Activated CD8-positive, alpha-beta memory T cell treated with anti-CD3 and anti-CD28 coated beads, Interleukin-2, amount 50 U/mL, for 1 hour (primary cell): ENCODE measurements around the gene ADAMTSL1.

Source experiments
- DNase-seq: peaks from one replicate; pipeline ENCODE4 v3.0.0-alpha.2; 2020; ENCODE audit errors: extremely low read depth

The ADAMTSL1 gene

DNA sequence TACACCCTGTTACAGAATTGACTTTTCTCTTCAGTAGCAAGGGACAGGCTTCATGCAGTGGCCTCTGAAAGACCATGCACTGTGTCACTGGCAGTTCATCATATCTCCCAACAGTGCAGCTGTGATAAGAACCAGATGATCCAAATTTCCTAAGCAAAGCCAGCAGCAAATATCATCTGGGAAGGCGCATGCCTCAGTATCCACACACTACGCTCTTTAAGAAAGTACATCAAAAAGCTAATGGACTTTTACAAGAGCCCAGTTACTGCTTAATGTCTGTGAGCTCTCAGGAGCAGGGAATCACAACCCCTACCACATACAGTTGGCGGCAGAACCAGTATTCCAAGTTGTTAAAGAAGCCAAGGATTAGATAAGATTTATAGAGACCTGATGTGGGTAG is 25.1 kb downstream of the ADAMTSL1 start:
- DNase-seq: no peak

DNA sequence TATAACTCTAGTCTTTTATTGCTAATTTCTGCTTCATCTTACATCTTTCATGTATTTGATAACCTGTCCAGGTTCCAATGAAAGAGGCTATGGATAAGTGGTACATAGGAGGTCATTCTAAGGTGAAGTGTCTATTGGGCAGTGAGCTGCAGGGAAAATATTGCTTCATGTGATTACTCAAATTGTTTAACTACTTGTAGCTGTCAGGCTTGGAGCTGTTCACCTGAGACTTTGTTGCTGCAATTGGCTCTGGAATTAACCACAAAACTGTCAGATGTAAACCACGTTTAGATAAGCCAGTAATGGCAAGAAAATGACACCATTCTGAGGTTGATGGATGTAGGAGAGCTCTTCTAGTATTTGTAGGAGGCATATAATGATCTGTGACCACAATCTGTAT is 26.0 kb downstream of the ADAMTSL1 start:
- DNase-seq: no peak

DNA sequence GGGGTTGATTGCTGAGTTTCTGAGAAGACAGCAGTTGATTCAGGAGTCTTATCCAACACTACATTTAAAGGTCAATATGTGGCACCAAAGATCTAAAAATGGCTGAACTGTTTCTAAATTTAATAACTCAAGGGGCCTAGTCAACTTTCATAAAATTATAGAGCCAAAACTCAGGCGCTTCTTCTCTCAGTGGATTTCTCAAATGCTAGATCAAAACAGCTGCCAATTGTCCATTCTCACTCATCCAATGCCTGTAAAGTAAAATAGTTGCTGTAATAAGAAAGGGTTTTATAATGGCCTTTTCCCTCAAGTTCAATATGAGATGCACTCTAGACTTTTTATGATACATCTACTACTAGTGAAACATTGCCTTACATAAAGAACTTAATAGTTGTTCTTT is 26.5 kb downstream of the ADAMTSL1 start:
- no peak for DNase-seq

DNA sequence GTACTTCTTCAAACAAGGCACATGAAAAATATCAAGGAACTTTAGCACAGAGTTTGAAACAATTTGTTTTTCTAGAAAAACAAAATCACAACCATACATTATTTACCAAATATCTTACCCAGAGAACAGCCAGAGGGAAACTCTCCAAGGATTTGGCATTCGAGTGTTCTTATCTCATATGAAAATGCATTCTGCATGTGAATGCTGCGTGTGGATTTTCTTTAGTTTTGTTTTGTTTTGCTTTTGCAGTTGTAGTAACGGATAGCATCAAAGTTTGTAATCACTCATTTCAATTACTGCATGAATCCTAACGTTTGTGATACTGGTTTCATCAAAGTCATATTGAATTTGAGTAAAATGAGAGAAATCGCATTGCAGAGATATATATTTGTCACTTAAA is 28.0 kb downstream of the ADAMTSL1 start:
- no peak for DNase-seq

DNA sequence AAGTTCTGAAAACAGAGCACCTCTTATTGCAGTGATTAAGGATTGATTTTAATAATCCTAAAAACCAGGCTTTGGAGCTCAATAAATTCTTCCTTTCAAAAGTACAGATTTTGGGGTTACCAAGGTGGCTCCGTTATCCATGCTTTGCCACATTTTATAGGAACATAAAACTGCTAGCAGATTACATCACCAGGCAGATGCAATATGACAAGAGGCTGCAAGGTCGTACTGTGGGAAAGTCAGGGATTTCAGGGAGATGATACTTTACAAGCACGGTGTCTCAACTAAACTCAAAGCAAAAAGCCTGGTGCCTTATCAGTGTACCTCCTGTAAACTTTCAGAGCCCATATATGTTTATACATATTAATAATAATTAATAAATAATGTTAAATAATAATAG is 28.6 kb downstream of the ADAMTSL1 start:
- no peak for DNase-seq

DNA sequence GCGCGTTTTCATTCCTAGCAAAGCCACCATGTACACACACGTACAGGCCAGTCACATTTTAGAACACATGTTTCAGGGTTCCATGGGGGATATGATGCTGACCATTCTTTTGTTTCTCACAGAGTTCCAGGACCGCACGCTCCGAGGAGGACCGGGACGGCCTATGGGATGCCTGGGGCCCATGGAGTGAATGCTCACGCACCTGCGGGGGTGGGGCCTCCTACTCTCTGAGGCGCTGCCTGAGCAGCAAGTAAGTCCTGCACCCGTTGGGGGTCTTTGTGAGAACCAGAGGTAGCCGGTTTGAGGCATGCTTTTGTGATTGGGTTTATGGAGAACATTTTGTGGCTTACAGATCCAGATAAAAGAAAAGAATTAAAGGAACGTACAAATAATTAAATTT is 30.8 kb downstream of the ADAMTSL1 start:
- no peak for DNase-seq

DNA sequence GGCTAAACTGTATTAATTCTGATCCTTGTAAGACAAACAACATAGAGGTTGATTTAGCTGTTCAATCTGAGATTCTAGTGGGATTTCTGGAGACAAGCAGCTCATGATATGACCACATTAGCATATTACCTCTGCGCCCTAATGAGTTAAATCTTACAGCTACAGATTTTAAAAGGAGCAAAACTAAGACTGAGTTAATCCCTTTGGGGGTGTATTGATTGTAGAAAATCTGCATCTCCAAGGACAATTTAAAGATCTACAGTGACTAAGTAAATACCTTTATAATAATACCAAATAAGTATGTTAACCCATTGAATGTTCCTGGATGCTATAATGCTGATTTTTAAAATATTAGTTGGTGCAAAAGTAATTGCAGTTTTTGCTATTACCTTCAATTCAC is 33.2 kb downstream of the ADAMTSL1 start:
- no peak for DNase-seq

DNA sequence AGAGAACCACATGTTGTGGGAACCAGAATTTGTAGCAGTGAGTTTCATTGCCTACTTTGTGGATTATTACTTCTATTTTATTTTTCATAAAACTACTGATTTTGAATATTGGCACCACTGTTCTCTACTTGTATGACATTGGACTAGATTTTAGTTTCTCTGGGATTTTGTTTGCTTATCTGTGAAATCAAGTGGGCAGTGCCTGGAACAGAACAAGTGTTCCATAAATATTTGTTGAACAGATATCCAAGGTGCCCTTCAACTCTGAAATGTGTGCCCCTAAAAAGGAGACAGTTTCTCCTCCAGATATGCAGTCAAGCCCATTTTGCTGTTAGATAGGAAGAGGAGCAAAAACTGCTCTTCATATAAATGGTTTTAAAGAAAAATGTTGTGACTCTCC is 42.6 kb downstream of the ADAMTSL1 start:
- DNase-seq: no peak

DNA sequence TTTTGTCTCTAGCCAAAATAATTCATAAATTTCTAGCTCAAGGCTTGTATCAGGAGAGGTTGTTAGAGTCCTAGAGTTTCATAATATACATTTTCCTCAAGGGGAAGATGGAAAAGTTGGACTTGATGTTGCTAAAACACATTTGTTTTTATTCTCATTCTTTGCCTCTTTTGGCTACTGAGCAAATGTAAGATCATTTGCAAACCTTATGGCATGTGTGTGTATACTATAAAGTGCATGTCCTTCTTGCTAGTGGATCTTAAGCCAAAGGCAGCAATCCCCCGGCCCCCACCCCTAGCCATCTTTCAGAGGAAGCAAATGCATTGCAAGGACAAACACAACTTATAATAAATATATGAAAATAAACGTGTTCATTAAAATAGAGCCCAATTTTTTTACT is 43.0 kb downstream of the ADAMTSL1 start:
- no peak for DNase-seq

DNA sequence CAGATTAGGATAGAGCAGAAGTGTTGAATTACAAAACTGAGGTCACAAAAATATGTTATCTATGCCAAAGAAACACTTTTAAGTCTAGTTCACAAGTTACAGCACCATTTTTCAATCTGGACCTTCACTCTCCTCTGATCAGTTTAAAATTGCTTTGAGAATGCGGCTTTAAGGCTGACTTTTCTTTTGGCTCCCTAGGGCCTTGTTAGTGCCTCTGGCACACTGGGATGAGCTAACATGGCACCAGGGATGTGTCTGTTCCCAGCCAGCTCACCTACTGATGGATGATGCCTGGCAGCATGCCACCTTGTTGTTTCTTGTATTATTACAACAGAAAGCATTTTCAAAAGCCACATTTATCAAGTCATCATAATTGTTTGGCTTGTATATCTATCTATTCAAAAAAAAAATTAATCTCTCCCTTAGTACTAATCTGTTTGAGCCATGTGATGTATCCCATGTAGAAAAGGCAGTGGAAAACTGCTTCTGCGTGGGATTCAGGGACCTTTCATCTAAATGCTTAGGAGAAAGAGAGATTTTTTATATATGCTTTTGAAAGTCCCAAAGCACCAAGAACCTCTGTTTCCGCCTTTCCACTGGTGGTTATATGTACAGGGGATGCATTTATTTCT is 46.6 kb downstream of the ADAMTSL1 start:
- DNase-seq: no peak

DNA sequence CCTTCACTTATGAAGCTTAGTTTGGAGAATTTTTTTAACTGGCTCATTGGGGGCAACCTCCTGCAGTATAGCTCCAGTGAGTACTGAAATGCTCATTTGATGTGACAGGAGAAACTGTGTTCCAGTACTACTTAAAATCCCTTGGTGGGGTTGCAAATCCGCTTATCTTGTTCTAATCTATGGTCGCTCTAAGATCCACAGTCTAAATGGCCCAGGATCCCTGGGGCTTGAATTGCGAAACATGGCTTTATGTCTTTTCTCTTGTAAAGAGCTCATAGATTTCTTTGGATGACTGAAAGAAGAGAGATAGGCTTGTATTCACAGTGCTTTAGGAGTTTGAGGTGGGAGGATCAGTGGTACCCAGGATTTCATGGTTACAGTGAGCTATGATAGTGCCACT is 52.7 kb downstream of the ADAMTSL1 start:
- DNase-seq: no peak

DNA sequence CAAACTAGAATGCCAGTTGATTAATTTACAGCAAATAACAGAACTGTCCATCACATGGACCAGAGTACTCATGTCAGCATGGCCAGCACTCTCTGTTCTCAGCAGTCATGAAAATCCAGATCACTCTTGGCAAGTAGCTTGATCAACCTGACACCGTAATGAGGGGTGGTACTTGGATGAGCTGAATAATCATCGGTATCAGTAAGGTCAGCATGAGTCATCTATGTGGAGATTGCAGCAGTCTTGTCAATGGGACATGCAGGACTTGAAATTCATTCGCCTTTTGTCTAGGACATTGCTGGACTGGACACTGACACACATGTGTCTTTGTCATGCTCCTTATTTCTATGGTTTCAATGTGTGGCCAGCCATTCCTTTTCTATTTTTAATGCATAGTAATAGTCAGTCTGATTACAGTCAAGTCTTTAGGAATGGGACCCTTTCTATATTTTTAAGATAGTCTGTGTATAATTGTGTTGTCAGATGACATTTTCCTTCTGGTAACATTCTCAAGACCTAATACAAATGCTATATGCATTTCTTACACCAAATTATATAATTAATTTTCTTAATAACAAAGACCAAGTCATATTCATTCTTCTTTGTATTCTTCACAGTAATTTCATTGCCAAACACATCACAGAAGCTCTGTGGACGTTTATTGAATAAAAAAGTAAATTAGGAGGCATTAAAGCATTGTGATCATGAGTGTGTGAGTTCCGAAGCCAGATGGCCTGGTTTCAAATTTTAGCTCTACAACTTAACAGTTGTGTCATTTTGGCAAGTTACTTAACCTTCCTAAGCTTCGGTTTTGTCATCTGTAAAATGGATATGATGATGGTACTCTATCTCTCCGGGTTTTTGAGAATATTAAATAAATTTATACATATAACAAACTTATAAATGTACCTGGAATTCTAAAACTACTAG is 57.4 kb downstream of the ADAMTSL1 start:
- no peak for DNase-seq

DNA sequence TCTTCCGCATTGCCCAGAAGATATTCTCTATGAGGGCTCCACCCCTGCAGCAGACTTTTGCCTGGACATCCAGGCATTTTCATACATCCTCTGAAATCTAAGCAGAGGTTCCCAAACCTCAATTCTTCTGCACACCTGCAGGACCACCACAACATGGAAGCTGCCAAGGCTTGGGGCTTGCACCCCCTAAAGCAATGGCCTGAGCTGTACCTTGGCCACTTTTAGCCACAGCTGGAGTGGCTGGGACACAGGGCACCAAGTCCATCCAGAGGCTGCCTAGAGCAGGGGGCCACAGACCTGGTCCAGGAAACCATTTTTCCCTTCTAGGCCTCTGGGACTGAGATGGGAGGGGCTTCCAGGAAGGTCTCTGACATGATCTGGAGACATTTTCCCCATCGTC is 60.7 kb downstream of the ADAMTSL1 start:
- DNase-seq: no peak

DNA sequence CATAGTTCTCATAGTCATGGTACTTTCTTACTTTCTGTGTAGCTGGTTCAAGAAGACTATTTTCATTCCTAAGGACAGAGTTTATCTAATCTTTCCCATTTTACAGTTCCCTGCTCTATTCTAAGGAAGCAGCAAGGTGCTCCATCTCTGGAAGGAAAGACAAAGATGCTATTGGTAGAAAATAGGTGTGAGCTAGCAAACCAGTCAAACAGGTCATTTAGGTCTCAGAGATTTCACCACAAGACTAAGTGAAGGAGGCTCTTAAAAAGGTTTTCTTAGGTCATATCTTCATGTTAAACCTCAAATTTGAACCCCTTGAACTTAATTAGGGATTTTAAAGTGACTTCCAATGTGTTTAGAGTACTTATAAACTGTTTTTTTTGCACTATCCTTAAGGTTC is 62.6 kb downstream of the ADAMTSL1 start:
- DNase-seq: no peak

DNA sequence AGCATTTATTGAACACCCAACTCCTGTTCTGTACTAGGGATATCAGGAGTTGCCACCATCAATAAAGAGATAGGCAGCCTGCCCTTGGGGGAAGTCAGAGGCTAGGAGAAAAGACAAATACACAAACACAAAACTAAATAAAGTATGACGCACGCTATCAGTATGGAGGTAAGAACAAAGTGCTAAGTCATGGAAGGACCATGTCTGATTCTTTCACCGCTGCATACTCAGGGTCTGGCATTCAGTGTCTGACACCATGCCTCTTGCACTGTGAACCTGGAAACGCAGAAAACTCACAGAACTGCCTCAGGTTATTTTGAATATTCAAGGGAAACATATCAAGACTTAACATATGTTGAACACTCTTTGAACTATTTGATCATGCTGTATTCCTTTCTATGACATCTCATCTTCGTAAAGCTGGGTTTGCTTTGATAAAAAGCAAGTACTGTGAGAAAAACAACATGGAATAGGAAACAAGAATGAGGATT is 65.3 kb downstream of the ADAMTSL1 start:
- no peak for DNase-seq

DNA sequence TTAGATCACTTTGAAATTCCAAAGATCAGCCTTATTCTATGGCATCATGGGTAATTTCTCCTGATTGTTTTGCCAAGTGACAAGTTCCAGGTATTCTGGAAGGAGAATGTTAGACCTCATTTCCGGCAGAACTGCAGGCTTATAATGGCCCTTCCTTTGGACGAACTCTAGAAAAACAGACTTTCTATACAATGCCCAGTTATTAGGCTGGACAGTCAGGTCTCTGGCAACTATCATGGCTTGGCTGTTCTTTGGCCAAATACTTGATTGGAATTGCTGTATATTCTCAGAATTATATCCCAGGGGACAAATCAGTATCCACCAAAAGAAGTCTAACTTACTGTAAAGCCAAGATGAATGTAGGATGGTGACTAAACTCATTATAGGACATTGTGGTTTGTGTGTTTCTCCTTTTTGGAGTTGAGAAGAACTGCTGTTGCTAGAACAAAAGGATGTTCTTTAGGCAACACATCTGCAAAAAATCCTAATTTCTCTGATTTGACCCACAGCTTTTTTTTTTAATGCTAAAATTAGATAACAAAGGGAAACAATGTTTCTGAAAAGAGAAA is 69.0 kb downstream of the ADAMTSL1 start:
- no peak for DNase-seq

DNA sequence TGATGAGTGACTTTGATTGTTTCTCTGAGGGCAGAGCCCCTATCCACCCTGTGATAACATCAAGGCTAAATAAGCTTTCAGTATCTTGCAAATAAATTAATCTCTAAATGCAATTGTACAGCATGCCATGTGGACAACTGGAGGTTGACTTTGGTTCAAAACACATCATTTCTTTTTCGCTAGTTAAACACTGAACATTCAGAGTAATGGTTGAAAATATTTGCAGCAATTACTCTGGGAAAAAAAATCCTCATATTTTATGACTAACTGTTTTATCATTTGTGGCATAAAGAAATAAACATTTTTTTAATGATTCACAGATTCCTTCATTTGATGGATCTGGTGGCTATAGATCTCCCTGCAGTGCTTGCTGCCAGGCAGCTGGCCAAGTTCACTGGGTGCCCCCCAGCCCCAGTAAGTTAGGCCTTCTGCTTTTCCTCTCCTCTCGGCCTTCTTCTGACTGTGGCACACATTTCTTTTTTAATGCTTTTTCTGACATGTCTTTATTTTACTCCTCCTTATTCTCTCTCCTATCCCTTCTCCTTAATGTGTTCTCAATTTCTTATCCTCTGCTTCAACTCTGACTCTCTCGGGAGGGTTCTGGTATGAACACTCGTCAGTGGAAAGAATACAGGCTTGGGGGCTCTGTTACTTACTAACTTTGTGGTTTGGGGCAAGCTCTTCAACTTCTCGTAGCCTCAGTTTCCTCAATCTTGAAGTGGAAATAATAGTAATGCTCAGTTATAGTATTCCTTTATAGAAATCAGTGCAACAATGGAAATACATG is 69.6 kb downstream of the ADAMTSL1 start:
- DNase-seq: no peak

DNA sequence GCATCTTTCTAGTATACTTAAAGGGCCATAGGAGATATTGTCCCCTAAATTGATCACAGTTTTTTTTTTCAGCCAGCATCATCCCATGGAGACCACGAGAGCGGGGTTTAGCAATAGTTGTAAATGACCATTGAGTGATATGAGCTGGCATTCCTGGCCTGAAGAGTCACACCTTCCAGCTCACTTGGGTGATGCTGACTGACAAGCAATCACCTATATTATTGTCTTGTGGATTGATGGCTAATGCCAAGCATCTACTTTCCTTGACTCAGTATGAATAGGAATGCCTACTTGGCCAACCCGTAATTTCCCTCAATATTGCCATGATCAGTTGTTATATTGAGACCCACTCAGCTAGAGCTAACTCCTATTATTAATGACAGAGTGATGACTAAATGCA is 70.5 kb downstream of the ADAMTSL1 start:
- DNase-seq: no peak

DNA sequence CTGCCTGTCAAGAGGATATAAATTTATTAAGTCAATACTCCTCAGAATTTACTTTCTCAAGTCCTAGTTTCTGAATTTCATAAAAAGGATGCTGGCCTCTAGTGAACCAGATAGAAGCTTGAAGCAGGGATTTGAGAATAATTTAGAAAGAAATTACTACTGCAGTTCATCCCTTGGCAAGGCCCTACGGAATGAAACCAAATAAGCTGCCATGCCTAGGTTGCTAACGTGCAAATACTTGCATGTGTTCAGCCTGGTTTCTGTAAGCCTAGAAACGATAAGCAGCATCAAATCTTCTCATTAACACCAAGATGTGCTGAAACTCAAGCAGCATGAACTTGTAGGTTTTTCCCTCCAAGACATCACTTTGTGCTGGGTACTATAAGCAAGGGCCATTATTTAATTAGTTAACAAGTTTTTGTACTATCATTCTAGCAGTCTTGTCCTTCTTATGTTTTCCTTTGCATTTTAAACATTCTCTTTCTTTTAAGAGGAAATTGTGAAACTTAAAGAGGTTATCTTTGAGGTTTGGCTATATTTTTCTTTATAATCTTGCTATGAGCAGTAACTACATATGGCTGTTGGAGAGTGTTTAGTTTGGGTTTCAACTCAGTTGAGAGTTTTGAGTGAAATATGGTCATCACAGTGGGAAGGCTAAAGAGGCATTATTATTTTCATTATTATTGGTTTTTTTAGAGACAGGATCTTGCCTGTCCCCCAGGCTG is 71.8 kb downstream of the ADAMTSL1 start:
- no peak for DNase-seq

DNA sequence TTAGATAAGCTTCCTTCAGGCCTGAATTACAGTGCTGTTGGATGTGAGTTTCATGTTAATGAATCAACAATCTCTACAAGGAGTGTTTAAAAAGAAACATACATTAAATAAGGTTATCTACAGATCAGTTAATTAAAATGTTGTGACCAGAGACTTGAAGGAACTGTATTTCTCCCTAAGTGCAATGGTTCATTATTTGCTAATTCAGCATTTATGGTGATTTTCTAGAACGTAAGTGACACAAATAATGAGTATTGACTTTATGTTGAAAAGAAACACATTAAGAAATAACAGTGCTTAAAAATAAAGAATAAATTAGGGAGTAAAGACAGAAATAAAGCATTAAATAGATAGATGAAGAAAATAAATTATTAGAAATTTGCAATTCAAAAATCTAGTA is 74.5 kb downstream of the ADAMTSL1 start:
- no peak for DNase-seq

DNA sequence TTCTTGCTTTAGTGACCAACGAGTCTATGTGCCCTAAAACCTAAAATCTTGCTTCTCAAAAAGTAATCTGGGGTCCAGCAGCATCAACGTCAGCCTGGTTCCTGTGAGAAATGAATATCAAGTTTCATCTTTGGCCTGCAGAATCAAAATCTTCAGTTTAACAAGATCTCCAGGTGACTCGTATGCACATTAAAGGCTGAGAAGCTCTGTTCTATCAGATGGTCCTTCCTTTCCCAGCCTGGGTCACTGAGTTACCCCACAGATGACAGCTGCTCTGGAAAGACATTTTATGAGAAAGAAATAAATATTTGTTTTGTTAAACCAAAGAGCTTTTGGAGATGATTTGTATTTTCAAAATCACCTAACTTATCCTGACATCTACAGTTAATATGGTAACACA is 75.8 kb downstream of the ADAMTSL1 start:
- no peak for DNase-seq
